GM12865 (cell line): ENCODE data around the gene COPG1.
"Not testable (repeated sequence)": the region's sequence is repeated elsewhere in the genome, so short reads cannot be mapped to it uniquely, and the experiment has no call there.

Experiments
- DNase-seq: peaks from one replicate; pipeline ENCODE4 v3.0.0; 2010; ENCODE audit warnings: low read depth
- H3K4me3 ChIP-seq: 2 replicates; pipeline ENCODE4 v1.5.1; 2011; ENCODE audit warnings: mild to moderate bottlenecking, low read depth, low read length, control low read depth
- TF ChIP-seq, protein P1 (sequence below): IDR thresholded peaks from 2 replicates; pipeline ENCODE4 v1.5.1; 2011; ENCODE audit warnings: low read length, control low read depth, low read depth, inconsistent platforms; ENCODE audit not compliant: insufficient read depth; ENCODE audit errors: missing control alignments

The COPG1 gene

DNA sequence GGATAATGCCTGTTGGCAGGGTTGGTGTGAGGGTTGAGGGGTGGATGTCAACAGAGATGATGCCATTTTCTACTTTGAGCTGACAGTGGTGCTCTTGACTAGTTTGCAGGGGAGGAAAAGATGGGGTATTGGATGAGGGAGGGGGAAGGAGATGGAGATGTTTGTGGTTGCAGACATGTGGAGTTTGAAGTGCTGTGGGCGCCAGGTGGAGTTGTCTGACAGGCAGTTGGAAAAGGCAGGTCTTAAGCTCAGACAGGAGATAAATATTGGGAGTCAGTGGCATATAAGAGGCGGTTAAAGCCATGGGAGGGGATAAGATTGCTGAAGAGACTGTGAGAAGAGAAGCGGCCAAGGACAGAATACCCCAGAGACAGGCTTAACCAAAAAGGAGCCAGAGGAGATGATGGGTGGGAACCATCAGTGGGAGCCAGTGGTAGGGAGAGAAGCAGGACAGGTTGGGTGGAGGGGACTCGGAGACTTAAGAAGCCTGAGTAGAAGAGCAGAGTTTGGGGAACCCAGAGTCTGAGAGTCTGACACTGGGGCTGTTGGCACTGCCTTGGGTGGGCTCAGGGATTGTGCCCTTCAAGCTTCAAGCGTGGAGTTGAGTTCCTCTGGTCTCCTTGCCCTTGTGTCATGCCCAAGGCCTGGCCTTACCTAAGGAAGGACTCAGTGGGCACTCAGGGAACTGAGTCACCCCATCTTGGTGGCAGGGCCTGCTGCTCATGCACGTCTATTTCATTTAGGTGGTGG is 13.9 kb downstream of the COPG1 start:
- no peak overlapping the region for H3K4me3 ChIP-seq
- no peak for DNase-seq
- TF ChIP-seq, protein P1, sequence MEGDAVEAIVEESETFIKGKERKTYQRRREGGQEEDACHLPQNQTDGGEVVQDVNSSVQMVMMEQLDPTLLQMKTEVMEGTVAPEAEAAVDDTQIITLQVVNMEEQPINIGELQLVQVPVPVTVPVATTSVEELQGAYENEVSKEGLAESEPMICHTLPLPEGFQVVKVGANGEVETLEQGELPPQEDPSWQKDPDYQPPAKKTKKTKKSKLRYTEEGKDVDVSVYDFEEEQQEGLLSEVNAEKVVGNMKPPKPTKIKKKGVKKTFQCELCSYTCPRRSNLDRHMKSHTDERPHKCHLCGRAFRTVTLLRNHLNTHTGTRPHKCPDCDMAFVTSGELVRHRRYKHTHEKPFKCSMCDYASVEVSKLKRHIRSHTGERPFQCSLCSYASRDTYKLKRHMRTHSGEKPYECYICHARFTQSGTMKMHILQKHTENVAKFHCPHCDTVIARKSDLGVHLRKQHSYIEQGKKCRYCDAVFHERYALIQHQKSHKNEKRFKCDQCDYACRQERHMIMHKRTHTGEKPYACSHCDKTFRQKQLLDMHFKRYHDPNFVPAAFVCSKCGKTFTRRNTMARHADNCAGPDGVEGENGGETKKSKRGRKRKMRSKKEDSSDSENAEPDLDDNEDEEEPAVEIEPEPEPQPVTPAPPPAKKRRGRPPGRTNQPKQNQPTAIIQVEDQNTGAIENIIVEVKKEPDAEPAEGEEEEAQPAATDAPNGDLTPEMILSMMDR: no peak

DNA sequence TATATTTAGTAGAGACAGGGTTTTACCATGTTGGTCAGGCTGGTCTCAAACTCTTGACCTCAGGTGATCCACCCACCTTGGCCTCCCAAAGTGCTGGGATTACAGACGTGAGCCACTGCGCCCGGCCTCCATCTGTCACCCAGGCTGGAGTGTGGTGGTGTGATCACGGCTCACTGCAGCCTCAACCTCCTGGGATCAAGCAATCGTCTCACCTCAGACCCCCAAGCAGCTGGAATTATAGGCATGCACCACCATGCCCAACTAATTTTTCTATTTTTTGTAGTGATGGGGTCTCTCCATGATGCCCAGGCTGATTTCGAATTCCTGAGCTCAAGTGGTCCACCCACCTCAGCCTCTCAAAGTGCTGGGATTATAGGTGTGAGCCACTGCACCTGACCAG is 15.6 kb downstream of the COPG1 start:
- not testable (repeated sequence) for H3K4me3 ChIP-seq, DNase-seq

DNA sequence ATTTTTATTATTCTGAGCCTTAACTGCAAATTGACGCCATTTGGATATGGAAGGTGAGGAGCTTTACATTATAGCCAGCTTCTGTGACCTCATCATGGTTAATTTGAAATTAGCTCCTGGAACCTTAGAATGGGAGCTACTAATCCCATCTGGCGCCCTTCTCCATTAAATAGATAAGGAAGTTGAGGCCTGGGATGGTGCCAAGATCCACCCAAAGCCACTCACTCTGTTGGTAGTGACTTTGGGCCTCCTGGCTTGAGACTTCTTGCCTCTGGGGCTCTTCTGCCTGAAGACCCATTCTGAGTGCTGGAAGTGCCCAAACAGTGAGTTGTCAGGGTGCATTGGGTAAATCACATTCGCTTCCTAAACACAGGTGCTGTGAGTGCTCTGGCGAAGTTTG is 17.2 kb downstream of the COPG1 start:
- no peak for DNase-seq
- H3K4me3 ChIP-seq: no peak overlapping the region
- TF ChIP-seq, protein P1: no peak

DNA sequence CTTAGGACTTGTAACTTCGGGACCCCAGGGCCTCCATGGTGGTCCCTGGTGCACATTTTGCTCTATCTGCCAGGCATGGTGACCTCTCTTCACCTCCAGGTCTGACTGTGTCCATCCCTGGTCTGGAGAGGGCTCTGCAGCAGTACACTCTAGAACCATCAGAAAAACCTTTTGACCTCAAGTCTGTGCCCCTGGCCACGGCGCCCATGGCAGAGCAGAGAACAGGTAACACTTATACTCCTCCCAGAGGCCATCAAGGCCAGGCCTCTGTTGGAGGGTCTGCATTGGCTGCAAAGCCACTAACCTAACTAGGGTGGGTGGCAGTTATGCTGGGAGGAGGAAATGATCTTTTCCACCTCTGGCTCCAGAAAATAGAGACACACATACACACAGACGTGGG is 19.0 kb downstream of the COPG1 start:
- TF ChIP-seq, protein P1: no peak
- no peak for DNase-seq
- no peak overlapping the region for H3K4me3 ChIP-seq

DNA sequence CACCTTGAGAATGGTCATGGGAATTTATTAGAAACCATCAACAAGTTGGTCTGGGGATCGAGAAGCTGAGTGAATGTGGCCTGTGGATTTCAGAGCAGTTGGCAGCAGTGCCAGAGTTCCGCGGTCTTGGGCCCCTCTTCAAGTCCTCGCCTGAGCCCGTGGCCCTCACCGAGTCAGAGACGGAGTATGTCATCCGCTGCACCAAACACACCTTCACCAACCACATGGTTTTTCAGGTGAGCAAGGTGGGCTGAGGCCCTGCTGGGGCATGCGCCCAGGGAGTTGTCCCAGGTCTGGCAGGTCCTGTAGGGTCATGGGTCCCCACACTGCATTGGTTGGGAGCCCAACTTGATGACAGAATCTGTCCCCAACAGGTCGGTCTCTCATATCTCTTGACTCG is 22.3 kb downstream of the COPG1 start:
- no peak for DNase-seq
- no peak overlapping the region for H3K4me3 ChIP-seq
- TF ChIP-seq, protein P1: no peak

DNA sequence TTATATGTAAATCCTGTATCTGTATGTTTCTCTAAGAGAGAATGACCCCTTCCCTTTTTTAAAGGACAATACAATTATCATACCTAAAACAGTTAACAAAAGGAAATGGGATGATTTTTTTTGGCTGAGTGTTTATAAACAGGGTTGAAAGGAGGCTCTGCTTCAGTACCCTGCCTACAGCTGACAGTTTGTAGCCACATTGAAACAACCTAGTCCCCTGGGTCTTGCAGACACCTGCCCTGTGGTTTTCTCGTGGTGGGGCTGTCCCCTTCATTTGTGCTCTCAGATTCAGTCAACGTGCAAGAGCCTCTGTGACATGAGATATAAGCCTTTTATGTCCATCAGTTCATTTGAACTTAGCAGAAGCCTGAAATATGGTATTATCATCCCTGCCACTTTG is 27.0 kb downstream of the COPG1 start:
- TF ChIP-seq, protein P1: no peak
- DNase-seq: peak; percentile 95
- H3K4me3 ChIP-seq: no peak overlapping the region

DNA sequence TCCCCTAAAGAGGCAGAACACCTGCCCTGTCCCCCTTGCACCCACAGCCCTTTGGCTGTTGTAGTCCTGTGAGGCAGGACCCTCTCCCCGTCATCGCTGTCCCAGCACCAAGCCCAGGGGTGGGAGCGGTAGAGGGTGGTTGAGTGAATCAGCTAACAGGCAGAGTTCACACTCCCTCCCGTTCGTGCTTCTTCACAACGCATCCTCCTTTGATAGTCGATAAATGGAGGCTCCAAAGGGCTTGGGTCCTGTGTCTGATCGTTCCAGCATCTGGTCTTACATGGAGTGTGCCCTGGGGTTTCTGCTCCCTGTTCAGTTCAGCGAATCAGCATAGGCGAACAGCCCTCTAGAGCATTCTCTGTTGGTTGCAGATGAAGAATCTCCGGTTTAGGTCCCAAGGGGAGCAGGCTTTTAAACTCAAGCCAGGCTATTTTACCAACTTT is 28.4 kb downstream of the COPG1 start:
- no peak overlapping the region for H3K4me3 ChIP-seq
- no peak for DNase-seq
- TF ChIP-seq, protein P1: no peak
